Upper lobe of right lung (tissue), 1 donor: ENCODE data around the gene CACNA2D2. TPM values are rescaled to one million over a fixed set of nuclear protein-coding genes. Genes with fewer than 3 reads are reported as not detected.

Experiments
- ATAC-seq: fragments of 200-7000 bp; cut with Tn5 transposase; one replicate; pipeline ENCODE4 v1.9.1; 2020; ENCODE audit warnings: mild to moderate bottlenecking, moderate library complexity
- DNase-seq: peaks from one replicate; pipeline ENCODE4 v3.0.0-alpha.2; 2020
- H3K27ac ChIP-seq: fragments of 200-600 bp; one replicate; pipeline ENCODE4 v1.8.0; 2022
- H3K27me3 ChIP-seq: fragments of 200-600 bp; one replicate; pipeline ENCODE4 v1.8.0; 2022; ENCODE audit warnings: mild to moderate bottlenecking
- H3K36me3 ChIP-seq: fragments of 200-600 bp; one replicate; pipeline ENCODE4 v1.8.0; 2022
- H3K4me1 ChIP-seq: fragments of 200-600 bp; one replicate; pipeline ENCODE4 v1.8.0; 2022
- H3K4me3 ChIP-seq: fragments of 200-600 bp; one replicate; pipeline ENCODE4 v1.8.0; 2022; ENCODE audit warnings: mild to moderate bottlenecking
- H3K9me3 ChIP-seq: fragments of 200-600 bp; one replicate; pipeline ENCODE4 v1.8.0; 2022
- CTCF ChIP-seq: fragments of 200-600 bp; IDR thresholded peaks from one replicate; pipeline ENCODE4 v1.8.0; 2022; ENCODE audit warnings: antibody characterized with exemption
- intact Hi-C: fragments of 100-400 bp; cut with DNase I; formaldehyde crosslinking; loops from one replicate; pipeline ENCODE4 v1.11.0; 2022
- total RNA-seq: library from RNA; stranded (reverse); fragmentation: NEBNext Ultra II Directional; extraction: Animal tissue kit (Norgen Biotek cat#: 25700); gene quantifications from one replicate; pipeline ENCODE4 v1.2.1, GENCODE V29; 2021
- donor health status: DM: no; HTN: yes; CAD: no; lungs with severe emphysema.

CACNA2D2 gene
- total RNA-seq, 1 donor from 2014 or later: 119 TPM

GRCh38 chr3:50491023-50491422, 12.4 kb downstream of the CACNA2D2 start:
- no peaks in the 10 kb centered on the region for H3K27me3 ChIP-seq
- no peaks in the 10 kb centered on the region for H3K9me3 ChIP-seq
- no peaks in the 10 kb centered on the region for H3K36me3 ChIP-seq
- ATAC-seq: no peak
- no peak overlapping the region for H3K4me3 ChIP-seq
- no peak overlapping the region for H3K27ac ChIP-seq
- intact Hi-C loops: no loop called here
- H3K4me1 ChIP-seq: no peaks in the 10 kb centered on the region
- TF ChIP-seq CTCF: no peak
- no peak for DNase-seq

GRCh38 chr3:50490424-50490823, 13.0 kb downstream of the CACNA2D2 start:
- Histone ChIP-seq H3K27me3 (no peaks in the 10 kb centered on the region), H3K4me3 (no peak overlapping the region), H3K27ac (no peak overlapping the region), H3K36me3 (no peaks in the 10 kb centered on the region), H3K9me3 (no peaks in the 10 kb centered on the region), H3K4me1 (no peaks in the 10 kb centered on the region)
- no peak for TF ChIP-seq CTCF
- no peak for ATAC-seq
- intact Hi-C loops: no loop called here
- no peak for DNase-seq

GRCh38 chr3:50487181-50487580, 16.3 kb downstream of the CACNA2D2 start:
- Histone ChIP-seq H3K27me3 (no peaks in the 10 kb centered on the region), H3K36me3 (no peaks in the 10 kb centered on the region), H3K27ac (no peak overlapping the region), H3K9me3 (no peaks in the 10 kb centered on the region), H3K4me1 (peaks cover 6% of the 10 kb centered on the region), H3K4me3 (no peak overlapping the region)
- ATAC-seq (no peak), DNase-seq (no peak)
- intact Hi-C loops: no loop called here
- no peak for TF ChIP-seq CTCF

DNA sequence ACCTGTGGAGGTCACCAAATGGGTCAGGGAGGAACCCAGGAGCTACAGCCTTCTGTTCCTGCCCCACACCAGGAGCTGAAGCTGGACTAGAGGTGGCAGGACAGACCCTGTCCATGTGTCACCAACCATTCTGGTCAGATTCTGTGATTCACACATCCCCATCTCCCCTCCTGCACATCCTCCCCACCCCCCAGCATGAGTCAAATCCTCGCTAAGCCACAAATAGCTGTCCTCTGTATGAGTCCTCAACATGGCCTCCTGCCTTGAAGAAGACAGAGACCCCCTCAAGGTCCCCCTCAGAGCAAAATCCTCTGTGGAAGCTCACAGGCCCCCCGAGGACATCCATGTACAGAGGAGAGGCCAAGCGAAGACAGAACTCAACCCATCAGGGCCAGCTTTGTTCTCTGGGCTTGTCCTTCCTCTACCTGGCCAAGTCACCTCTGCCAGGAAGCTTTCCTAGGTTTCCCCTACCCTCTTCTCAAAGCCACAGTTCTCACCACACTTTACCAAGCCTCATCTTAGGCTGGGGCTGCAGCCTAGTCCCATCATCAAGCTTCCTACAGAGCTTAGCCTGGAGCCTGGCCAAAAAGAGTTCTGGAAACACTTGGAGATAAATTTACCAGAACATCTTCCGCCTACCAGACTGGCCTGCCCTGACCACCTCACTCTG, 17.1 kb downstream of the CACNA2D2 start:
- no peak for TF ChIP-seq CTCF
- Histone ChIP-seq H3K36me3 (no peaks in the 10 kb centered on the region), H3K27me3 (no peaks in the 10 kb centered on the region), H3K9me3 (no peaks in the 10 kb centered on the region), H3K27ac (no peak overlapping the region), H3K4me3 (no peak overlapping the region), H3K4me1 (peaks cover 6% of the 10 kb centered on the region)
- intact Hi-C loops: no loop called here
- DNase-seq: no peak
- ATAC-seq: no peak

DNA sequence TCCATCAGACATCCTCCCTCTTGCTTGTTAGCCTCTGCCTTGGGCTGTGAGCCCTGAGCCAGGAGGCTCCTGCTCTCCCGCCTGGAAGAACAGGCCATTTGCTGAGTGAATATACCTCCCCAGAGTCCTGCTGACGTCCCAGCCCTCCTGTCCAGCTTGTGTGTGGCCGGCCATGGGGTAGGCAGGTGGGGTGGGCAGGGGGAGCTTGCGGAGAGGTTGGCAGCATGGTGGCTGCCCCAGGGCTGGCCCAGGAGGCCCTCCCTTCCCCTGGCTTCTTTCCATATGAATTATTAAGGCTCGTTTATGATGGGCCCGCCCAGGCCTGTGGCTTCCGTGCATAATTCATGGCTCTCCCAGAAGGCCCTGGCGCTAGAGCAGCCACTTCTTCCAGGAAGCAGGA, 18.7 kb downstream of the CACNA2D2 start:
- intact Hi-C loops: no loop called here

More for the DNA sequence above, 18.7 kb downstream of the CACNA2D2 start:
- H3K36me3 ChIP-seq: no peaks in the 10 kb centered on the region
- H3K4me3 ChIP-seq: no peak overlapping the region
- no peaks in the 10 kb centered on the region for H3K27me3 ChIP-seq
- no peak for TF ChIP-seq CTCF
- DNase-seq: no peak
- H3K4me1 ChIP-seq: peaks cover 6% of the 10 kb centered on the region
- ATAC-seq: no peak
- H3K9me3 ChIP-seq: no peaks in the 10 kb centered on the region
- H3K27ac ChIP-seq: no peak overlapping the region
